ENCODE data around the gene PHLDA2. TPM values are rescaled to one million over a fixed set of nuclear protein-coding genes. Genes with fewer than 3 reads are reported as not detected.
A peak's percentile ranks its signal among the peaks of the same experiment; 100 is the strongest.
"Not testable (repeated sequence)": the region's sequence is repeated elsewhere in the genome, so short reads cannot be mapped to it uniquely, and the experiment has no call there.

Gene PHLDA2
- total RNA-seq, 1 experiment from 2014 or later: 13.1 TPM

DNA sequence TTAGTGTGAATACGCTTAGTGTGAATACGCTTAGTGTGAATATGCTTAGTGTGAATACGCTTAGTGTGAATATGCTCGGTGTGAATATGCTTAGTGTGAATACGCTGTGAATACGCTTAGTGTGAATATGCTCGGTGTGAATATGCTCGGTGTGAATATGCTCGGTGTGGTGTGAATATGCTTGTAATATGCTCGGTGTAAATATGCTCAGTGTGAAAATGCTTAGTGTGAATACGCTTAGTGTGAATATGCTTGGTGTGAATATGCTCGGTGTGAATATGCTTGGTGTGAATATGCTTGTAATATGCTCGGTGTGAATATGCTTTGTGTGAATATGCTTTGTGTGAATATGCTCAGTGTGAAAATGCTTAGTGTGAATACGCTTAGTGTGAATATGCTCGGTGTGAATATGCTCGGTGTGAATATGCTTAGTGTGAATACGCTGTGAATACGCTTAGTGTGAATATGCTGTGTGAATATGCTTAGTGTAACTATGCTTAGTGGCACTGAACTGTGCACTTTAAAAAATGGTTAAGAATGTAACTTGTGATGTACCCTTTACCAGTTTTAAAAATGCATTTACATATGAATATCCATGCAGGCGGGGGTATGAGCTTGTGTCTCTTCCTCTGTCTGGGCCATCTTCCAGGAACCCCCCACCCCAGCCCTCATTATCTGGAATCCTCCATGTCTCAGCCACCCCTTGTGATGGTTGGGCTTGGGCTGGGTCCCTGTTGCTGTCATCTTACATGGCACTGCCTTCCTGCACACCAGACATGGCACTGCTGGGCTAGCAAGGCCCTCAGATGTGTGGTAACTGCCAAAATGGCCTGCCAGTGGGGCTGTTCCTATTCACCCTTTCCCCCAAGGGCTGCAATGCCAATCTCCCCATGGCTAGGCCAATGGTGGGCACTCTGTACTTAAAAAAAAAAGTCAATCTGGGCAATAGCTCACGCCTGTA, 9.5 kb upstream of the PHLDA2 start:
- H3K36me3 ChIP-seq (replicated peaks; ENCODE audit: control insufficient read depth, insufficient read depth, low read length); H3K27me3 ChIP-seq (ENCODE audit: control insufficient read depth, insufficient read depth, low read length); DNase-seq; H3K4me3 ChIP-seq (ENCODE audit: insufficient read depth, low read depth, low read length): not testable (repeated sequence)

DNA sequence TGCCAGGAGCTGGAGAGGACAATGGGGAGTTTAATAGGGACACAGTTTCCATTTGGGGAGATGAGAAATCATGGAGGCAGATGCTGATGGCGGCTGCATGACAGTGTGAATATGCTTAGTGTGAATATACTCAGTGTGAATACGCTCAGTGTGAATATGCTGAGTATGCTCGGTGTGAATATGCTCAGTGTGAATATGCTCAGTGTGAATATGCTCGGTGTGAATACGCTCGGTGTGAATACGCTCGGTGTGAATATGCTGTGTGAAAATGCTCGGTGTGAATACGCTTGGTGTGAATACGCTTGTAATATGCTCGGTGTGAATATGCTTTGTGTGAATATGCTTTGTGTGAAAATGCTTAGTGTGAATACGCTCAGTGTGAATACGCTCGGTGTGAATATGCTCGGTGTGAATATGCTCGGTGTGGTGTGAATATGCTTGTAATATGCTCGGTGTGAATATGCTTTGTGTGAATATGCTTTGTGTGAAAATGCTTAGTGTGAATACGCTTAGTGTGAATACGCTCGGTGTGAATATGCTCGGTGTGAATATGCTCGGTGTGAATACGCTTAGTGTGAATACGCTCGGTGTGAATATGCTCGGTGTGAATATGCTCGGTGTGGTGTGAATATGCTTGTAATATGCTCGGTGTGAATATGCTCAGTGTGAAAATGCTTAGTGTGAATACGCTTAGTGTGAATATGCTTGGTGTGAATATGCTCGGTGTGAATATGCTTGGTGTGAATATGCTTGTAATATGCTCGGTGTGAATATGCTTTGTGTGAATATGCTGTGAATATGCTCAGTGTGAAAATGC, 8.6 kb upstream of the PHLDA2 start:
- H3K27me3 ChIP-seq (ENCODE audit: control insufficient read depth, insufficient read depth, low read length); DNase-seq; H3K4me3 ChIP-seq (ENCODE audit: insufficient read depth, low read depth, low read length); H3K36me3 ChIP-seq (replicated peaks; ENCODE audit: control insufficient read depth, insufficient read depth, low read length): not testable (repeated sequence)

DNA sequence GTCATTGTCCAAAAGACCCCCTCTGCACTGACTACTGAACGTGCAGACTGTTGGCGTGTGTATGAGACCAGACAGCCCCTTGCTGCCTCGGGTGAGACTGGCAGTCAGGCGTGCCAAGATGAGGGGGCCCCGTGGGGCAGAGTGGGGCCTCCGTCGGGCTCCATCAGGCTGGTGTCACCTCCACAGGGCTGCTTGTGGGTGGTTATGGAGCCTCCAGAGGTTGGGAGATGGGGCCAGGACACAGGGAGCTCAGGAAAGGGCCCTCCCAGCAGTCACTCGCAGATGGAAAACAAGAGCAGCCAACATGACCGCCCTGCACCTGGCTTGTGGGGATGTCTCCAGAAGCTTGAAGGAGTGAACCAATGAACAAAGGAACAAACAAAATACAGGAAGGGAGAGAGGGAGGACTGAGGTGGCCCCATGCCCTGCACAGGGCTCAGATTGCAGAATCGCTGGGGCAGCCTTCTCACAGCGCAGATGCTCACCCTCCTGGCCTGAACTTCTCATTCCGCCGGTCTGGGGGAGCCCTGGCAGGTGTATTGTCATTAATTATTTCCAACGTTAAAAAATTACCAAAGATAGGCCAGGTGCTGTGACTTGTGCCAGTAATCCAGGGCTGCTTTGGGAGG, 5.5 kb upstream of the PHLDA2 start:
- Histone ChIP-seq H3K4me3 (ENCODE audit: insufficient read depth, low read depth, low read length) (no peak overlapping the region), H3K36me3 (replicated peaks; ENCODE audit: control insufficient read depth, insufficient read depth, low read length) (no peaks in the 10 kb centered on the region), H3K27me3 (ENCODE audit: control insufficient read depth, insufficient read depth, low read length) (peaks cover 3% of the 10 kb centered on the region; the same call in 1 of the 2 replicates)
- no peak for DNase-seq

DNA sequence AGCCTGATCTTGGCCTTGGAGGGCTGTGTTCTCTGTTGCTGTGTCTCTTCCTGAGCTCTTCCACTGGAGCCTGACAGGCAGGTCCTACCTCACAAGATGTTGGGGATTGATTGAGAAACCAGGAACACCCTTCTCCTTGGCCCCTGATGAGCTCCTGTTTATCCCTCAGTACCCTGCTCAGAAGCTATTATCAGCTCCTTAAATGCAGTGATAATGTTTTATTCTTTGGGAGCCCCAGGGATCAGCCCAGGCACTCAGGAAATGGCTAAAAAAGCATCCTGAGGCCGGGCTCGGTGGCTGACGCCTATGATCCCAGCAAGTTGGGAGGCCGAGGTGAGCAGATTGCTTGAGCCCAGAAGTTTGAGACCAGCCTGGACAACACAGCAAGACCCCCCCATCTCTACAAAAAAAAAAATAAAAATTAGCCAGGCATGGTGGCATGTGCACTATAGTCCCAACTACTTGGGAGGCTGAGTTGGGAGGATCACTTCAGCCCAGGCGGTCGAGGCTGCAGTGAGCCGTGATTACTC, 4.9 kb upstream of the PHLDA2 start:
- no peaks in the 10 kb centered on the region for H3K36me3 ChIP-seq (replicated peaks; ENCODE audit: control insufficient read depth, insufficient read depth, low read length)
- no peak for DNase-seq
- peaks cover 7% of the 10 kb centered on the region for H3K27me3 ChIP-seq (ENCODE audit: control insufficient read depth, insufficient read depth, low read length)
- H3K4me3 ChIP-seq (ENCODE audit: insufficient read depth, low read depth, low read length): no peak overlapping the region

DNA sequence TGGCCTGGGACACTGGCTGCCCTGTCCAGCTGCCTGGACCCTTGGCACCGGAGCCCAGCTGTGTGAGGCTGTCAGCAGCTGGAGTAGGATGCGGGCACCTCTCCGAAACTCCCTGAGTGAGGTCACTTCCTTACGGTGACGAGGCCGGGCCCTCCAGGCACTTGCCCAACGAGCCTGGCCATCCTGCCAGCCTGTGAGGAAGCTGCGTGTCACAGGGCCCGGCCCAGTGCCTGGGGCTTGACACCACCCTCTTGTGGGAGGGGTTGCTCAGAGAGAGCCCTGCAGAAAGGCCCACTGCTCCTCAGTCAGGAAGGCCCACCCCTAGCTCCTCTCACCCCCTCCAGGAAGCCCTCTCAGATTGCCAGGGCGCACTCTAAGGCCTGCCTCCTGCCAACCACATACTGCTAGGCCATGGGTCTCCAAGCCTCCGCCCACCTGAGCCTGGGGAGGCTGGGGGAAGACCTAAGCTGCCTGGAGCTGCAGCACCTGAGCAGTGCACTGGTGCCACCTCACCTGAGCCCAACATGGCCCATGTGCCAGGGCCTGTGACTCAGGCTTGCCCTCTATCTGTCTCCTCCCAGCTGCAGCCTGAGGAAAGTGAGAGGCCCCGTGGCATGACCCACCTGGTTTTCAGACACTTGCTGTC, 4.3 kb upstream of the PHLDA2 start:
- H3K27me3 ChIP-seq (ENCODE audit: control insufficient read depth, insufficient read depth, low read length): peaks cover 13% of the 10 kb centered on the region
- peak; percentile 72 for DNase-seq
- H3K36me3 ChIP-seq (replicated peaks; ENCODE audit: control insufficient read depth, insufficient read depth, low read length): no peaks in the 10 kb centered on the region
- no peak overlapping the region for H3K4me3 ChIP-seq (ENCODE audit: insufficient read depth, low read depth, low read length)

DNA sequence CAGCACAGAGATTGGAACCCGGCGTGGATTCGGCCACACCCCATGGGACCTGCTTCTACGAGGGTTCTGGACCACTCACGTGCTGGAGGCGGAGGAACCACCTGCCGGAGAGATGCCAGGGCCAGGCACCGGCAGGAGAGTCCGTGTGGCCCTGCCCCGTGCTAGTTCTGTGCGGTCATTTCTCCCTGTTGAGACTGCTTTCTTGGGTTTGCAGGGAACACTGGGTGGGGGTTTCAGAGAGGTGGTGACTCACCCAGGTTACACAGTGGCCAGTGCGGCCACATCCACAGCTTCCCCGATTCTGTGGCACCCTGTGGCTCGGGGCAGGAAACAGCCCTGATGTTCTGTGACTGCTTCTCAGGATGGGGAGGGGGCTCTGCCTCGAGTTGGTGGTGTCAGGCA, 3.6 kb upstream of the PHLDA2 start:
- DNase-seq: no peak
- Histone ChIP-seq H3K4me3 (ENCODE audit: insufficient read depth, low read depth, low read length) (no peak overlapping the region), H3K36me3 (replicated peaks; ENCODE audit: control insufficient read depth, insufficient read depth, low read length) (no peaks in the 10 kb centered on the region), H3K27me3 (ENCODE audit: control insufficient read depth, insufficient read depth, low read length) (peaks cover 20% of the 10 kb centered on the region)

DNA sequence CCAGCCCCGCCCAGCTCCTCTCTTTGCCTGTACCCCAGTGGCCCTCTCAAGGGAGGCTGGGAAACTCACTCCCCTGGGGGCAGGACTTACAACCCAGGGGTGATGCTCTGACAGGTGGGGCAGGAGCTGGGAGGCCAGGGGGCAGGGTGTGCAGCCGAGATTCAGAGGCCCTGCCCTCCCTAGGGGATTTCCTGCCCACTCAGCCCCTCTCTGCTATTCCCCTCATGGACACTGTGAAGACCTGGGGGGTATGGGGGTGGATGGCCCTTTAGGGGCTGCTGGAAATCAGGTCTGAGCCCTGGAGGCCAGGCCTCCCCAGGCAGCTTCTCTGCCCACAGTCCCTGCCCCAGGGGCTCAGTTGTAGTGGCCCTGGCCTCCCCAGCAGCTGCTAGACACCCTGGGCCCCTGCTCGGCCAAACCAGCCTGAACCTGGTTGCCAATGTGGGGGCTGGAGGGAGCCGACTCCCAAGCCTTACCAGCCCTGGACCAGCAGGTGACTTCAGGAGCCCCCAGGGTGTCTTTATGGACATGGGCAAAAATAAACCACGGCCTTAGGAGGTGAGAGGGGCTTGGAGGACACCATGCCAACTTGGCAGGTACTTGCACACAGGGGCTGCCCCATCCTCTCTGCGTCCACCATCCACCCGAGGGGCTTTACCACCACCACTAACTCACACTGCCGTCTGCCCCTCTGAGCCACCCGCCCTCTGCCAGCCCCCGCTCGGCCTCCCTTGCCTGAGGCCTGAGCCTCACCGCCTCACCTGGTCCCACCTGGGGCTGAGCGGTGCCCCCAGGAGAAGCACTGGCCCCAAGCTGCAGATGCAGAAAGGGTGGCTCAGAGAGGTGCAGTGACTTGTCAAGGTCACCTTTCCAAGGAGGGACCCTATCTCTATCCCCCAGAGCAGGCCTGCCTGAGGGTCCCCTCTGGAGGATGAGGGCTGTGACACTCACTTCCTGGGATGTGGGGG, 2.8 kb upstream of the PHLDA2 start:
- Histone ChIP-seq H3K27me3 (ENCODE audit: control insufficient read depth, insufficient read depth, low read length) (peaks cover 27% of the 10 kb centered on the region), H3K4me3 (ENCODE audit: insufficient read depth, low read depth, low read length) (no peak overlapping the region), H3K36me3 (replicated peaks; ENCODE audit: control insufficient read depth, insufficient read depth, low read length) (no peaks in the 10 kb centered on the region)
- DNase-seq: peak; percentile 55

DNA sequence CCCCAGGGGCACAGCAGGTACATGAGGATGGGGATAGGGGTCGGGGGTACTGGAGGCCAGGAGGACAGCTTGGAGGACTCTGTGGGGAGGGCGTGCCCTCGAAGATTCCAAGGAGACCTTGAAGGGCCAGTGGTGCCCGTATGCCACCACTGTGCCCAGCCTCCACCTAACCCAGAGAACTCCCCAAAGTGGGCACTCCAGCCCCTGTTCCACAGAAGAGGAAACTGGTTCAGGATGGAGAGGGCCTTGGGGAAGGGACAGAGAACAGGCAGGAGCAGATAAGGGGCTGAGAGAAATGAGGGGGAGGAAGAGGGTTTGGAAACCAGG, 2.2 kb upstream of the PHLDA2 start:
- DNase-seq: no peak
- H3K4me3 ChIP-seq (ENCODE audit: insufficient read depth, low read depth, low read length): no peak overlapping the region
- peaks cover 27% of the 10 kb centered on the region for H3K27me3 ChIP-seq (ENCODE audit: control insufficient read depth, insufficient read depth, low read length)
- no peaks in the 10 kb centered on the region for H3K36me3 ChIP-seq (replicated peaks; ENCODE audit: control insufficient read depth, insufficient read depth, low read length)

DNA sequence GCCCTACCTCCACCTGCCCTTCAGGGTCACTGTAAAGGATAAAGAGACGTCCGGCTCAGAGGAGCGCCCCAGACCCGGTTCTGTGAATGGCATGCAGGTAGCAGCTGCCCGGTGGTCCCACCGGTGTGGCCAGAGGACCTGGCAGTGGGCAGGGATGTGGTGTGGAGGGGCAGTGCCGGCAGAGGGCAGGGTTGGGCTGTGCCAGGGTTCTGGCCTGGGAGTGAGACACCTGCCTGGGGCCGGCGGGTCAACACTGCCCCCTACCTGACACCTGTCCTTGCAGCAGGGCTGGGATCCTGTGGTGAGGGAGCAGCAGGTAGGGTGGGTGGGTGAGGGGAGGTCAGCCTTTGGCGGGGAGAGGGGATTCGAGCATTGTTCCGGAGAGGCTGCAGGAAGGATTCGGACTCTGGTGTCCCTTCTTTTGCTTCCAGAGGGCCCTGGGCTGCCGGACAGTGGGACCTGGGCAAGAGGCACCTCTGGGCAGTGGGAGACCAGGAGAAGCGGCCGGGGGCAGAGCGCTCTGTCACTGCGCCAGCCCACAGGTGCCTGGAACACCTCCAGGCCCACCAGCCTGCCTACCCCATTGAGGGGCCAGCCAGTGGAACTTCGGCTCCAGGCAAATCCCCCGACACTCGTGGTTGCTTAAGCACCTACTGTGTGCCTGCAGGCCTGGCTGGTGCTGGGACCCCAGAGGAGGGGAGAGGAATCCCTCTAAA, 1.6 kb upstream of the PHLDA2 start:
- peak overlapping the region; percentile 68 for H3K4me3 ChIP-seq (ENCODE audit: insufficient read depth, low read depth, low read length)
- no peaks in the 10 kb centered on the region for H3K36me3 ChIP-seq (replicated peaks; ENCODE audit: control insufficient read depth, insufficient read depth, low read length)
- H3K27me3 ChIP-seq (ENCODE audit: control insufficient read depth, insufficient read depth, low read length): peaks cover 27% of the 10 kb centered on the region
- DNase-seq: peak; percentile 98

DNA sequence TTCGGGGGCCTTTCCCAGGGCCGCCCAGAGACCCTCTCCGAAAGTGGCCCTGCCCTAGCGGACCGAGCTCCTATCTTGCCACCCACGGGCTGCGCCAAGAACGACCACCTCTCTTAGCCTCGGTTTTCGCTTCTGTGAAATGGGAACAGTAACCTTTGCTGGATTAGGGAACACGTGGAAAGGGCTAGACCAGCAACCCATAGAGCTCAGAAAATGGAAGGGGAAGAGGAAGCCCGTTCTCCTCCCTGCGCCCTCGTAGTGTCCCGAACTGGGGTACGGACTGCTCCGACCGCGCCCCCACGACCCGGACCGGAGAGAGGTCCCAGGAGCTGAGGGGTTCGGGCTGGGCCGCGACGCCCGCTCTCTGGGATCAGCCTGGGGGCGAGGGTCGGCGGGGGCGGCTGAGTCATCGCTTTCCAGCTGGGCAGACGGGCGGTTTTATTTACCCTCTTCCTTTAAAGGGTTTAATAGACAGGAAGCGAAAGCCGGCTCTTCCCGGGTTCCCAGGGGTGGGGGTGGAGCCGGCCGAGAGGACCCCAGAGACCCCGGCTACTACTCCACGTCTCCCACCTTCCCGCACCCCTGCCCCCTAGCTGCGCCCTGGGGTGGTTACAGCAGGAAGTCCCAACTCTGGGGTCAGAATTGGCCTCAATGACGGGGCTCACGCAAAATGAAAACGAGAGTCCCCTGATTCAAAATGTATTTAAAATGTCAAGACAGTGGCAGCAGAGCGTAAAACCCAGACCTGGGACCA, 907 bp upstream of the PHLDA2 start:
- Histone ChIP-seq H3K27me3 (ENCODE audit: control insufficient read depth, insufficient read depth, low read length) (peaks cover 27% of the 10 kb centered on the region), H3K4me3 (ENCODE audit: insufficient read depth, low read depth, low read length) (peak overlapping the region; percentile 68), H3K36me3 (replicated peaks; ENCODE audit: control insufficient read depth, insufficient read depth, low read length) (no peaks in the 10 kb centered on the region)
- DNase-seq: peak; percentile 92

DNA sequence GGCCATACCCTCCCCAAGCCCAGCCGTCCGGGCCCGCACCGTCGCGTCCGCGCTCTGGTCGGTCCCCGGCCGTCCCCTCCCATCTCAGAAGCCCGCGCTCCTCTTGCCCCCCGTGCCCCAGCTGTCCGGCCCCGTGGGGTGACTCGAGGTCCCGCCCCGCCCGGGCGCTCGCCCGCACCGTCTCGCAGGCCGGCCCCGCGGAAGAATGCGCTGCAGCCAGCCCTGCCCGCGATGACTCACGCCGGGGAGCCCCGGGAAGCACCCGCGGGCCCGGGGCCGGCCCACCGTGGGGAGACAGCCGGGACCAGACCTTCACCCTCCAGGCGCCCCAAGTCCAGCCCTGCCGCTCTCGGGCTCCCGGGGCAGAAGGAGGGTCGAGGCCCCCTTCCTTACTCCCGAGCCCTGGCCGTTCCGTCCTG, 320 bp upstream of the PHLDA2 start:
- peak overlapping the region; percentile 68 for H3K4me3 ChIP-seq (ENCODE audit: insufficient read depth, low read depth, low read length)
- DNase-seq: no peak
- H3K27me3 ChIP-seq (ENCODE audit: control insufficient read depth, insufficient read depth, low read length): peaks cover 27% of the 10 kb centered on the region
- H3K36me3 ChIP-seq (replicated peaks; ENCODE audit: control insufficient read depth, insufficient read depth, low read length): no peaks in the 10 kb centered on the region

DNA sequence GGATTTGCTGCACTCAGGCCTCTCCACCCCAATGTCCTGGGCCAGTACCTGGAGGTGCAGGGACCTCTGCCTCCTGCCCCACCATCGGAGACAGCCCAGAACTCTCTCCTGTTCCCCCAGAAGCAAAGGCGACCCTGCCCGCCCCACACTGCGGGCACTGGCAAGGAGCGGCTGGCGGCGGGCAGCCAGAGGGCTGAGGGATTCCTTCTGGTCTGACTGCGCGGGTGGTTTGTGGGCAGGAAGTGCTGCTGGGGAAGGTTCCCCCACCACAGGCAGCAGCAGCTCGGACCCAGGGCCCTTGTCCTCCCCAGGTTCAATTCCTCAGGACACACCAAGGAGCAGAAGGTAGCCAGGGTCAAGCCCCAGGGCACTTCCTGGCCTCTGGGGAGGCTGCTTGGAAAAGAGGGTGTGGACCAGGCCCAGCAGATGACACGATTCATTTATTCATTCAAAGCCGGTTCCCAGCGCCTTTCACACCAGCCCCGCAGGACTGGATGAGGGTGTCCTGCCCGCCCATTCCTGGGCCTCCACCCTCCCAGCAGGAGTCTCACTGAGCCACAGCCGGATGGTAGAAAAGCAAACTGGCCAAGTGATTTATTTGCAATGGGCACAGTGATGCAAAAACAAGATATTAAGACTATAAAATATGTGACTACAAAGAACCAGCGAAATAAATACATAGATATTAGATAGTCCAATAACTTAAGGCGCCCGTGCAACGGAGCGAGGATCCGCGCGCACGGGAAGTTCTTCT, 1.2 kb downstream of the PHLDA2 start:
- peak overlapping the region; percentile 68 for H3K4me3 ChIP-seq (ENCODE audit: insufficient read depth, low read depth, low read length)
- peaks cover 27% of the 10 kb centered on the region for H3K27me3 ChIP-seq (ENCODE audit: control insufficient read depth, insufficient read depth, low read length)
- no peaks in the 10 kb centered on the region for H3K36me3 ChIP-seq (replicated peaks; ENCODE audit: control insufficient read depth, insufficient read depth, low read length)
- peak; percentile 82 for DNase-seq

Measured in H7 (cell line).